A549 (cell line): ENCODE data around the gene PRUNE2. TPM values are rescaled to one million over a fixed set of nuclear protein-coding genes. Genes with fewer than 3 reads are reported as not detected.

Experiments used
- ATAC-seq, 2 experiments: fragments of 200-7000 bp in 1 of 2; fragments of >200 bp in 1 of 2; cut with Nextera tagmentation in 1 of 2; cut with Tn5 transposase in 1 of 2; 3 replicates each; pipeline versions ENCODE4 v1.8.0 to v1.9.1; 2018 to 2020; ENCODE audit warnings: mild to moderate bottlenecking in 1 of 2, moderate library complexity in 1 of 2
- CTCF ChIA-PET: fragments of 300-600 bp; sonication (Branson Sonifier 250); formaldehyde crosslinking; extraction: SDS; loops from one replicate; lab custom pipeline; 2021; ENCODE audit warnings: antibody characterized with exemption, inconsistent platforms; lab: Yijun Ruan, JAX
- POLR2A ChIA-PET: fragments of 350-600 bp; formaldehyde crosslinking; extraction: SDS; loops from one replicate; lab custom pipeline; 2021; ENCODE audit warnings: antibody characterized with exemption, inconsistent platforms; lab: Yijun Ruan, JAX
- DNase-seq, 2 experiments: peaks; one replicate each; pipeline versions ENCODE4 v3.0.0 to v3.0.0-alpha.2; 2011 to 2016; ENCODE audit warnings: low read depth in 1 of 2, low spot score in 1 of 2
- FAIRE-seq: peaks from 2 replicates; lab custom pipeline; 2011; peaks lifted over from hg19 to GRCh38; lab: Jason Lieb, UNC
- H3K27ac ChIP-seq, 2 experiments: fragments of >200 bp; sonication (Bioruptor Twin); formaldehyde crosslinking; 3 replicates each; pipeline ENCODE4 v1.5.1; 2016 to 2017
- H3K4me1 ChIP-seq: fragments of >200 bp; sonication (Bioruptor Twin); formaldehyde crosslinking; 3 replicates; pipeline ENCODE4 v1.6.1; 2016
- H3K4me2 ChIP-seq: fragments of >200 bp; sonication (Bioruptor Twin); formaldehyde crosslinking; 3 replicates; pipeline ENCODE4 v1.6.1; 2016
- H3K4me3 ChIP-seq: fragments of >200 bp; sonication (Bioruptor Twin); formaldehyde crosslinking; 3 replicates; pipeline ENCODE4 v1.5.1; 2016
- H3K9me3 ChIP-seq: fragments of >200 bp; sonication (Bioruptor Twin); formaldehyde crosslinking; 3 replicates; pipeline ENCODE4 v1.6.1; 2016
- BHLHE40 ChIP-seq: IDR thresholded peaks from 2 replicates; pipeline ENCODE4 v1.6.1; 2012; ENCODE audit warnings: low read depth, low read length, inconsistent platforms
- CBX2 ChIP-seq: fragments of 200-600 bp; sonication (generic); IDR thresholded peaks from 2 replicates; pipeline ENCODE4 v1.6.1; 2016; ENCODE audit warnings: low read depth, mild to moderate bottlenecking, borderline replicate concordance
- CBX8 ChIP-seq: fragments of 200-600 bp; sonication (generic); IDR thresholded peaks from 2 replicates; pipeline ENCODE4 v1.6.1; 2016
- CHD4 ChIP-seq: fragments of 200-600 bp; sonication (generic); IDR thresholded peaks from 2 replicates; pipeline ENCODE4 v1.6.1; 2016; ENCODE audit warnings: antibody characterized with exemption, mild to moderate bottlenecking, borderline replicate concordance
- EHF ChIP-seq: fragments of 250-450 bp; sonication (Bioruptor Pico); IDR thresholded peaks from 2 replicates; pipeline ENCODE4 v1.5.0; 2020; ENCODE audit warnings: mild to moderate bottlenecking
- EP300 ChIP-seq, 2 experiments: fragments of >200 bp; sonication (Bioruptor Twin); formaldehyde crosslinking; IDR thresholded peaks; 2 replicates in 1 of 2; 3 replicates in 1 of 2; pipeline ENCODE4 v1.6.1; 2016 to 2017
- FOSL2 ChIP-seq, 2 experiments: fragments of 450-650 bp in 1 of 2; fragments of >200 bp in 1 of 2; sonication (Bioruptor Twin) in 1 of 2; formaldehyde crosslinking; IDR thresholded peaks; 2 replicates each; pipeline versions ENCODE4 v1.5.0 to v1.6.1; 2016 to 2020; ENCODE audit warnings: mild to moderate bottlenecking in 1 of 2, moderate library complexity in 1 of 2
- FOXS1 ChIP-seq: fragments of 250-450 bp; sonication (Bioruptor Pico); IDR thresholded peaks from 2 replicates; pipeline ENCODE4 v1.5.0; 2020; ENCODE audit warnings: mild to moderate bottlenecking, moderate library complexity
- HDAC2 ChIP-seq: fragments of 200-600 bp; sonication (generic); IDR thresholded peaks from 2 replicates; pipeline ENCODE4 v1.6.1; 2016
- HOXB13 ChIP-seq: fragments of 250-450 bp; sonication (Bioruptor Pico); IDR thresholded peaks from 2 replicates; pipeline ENCODE4 v1.5.0; 2020; ENCODE audit warnings: low read depth, mild to moderate bottlenecking, moderate library complexity
- JUNB ChIP-seq: fragments of >200 bp; sonication (Bioruptor Twin); formaldehyde crosslinking; IDR thresholded peaks from 2 replicates; pipeline ENCODE4 v1.6.1; 2016
- KDM1A ChIP-seq: fragments of 200-600 bp; sonication (generic); IDR thresholded peaks from 2 replicates; pipeline ENCODE4 v1.6.1; 2016; ENCODE audit warnings: low read depth, mild to moderate bottlenecking
- MAFK ChIP-seq: fragments of 450-650 bp; IDR thresholded peaks from 2 replicates; pipeline ENCODE4 v1.6.1; 2014; ENCODE audit not compliant: partially characterized antibody
- MAZ ChIP-seq: fragments of 150-350 bp; IDR thresholded peaks from 2 replicates; pipeline ENCODE4 v1.6.1; 2014; ENCODE audit warnings: antibody characterized with exemption, low read depth, low read length, borderline replicate concordance
- NFE2L2 ChIP-seq: fragments of 150-350 bp; conservative IDR thresholded peaks from 2 replicates; pipeline ENCODE4 v1.6.1; 2014; ENCODE audit warnings: low read length
- NPAS2 ChIP-seq: fragments of 250-450 bp; sonication (Bioruptor Pico); IDR thresholded peaks from 2 replicates; pipeline ENCODE4 v1.8.0; 2022; ENCODE audit warnings: mild to moderate bottlenecking, moderate library complexity, borderline replicate concordance
- POLR2A ChIP-seq: IDR thresholded peaks from 2 replicates; pipeline ENCODE4 v1.6.1; 2012; ENCODE audit warnings: mild to moderate bottlenecking, low read length
- POLR2AphosphoS2 ChIP-seq: conservative IDR thresholded peaks from 2 replicates; pipeline ENCODE4 v1.6.1; 2012; ENCODE audit warnings: low read length, improper control_type of control experiment, inconsistent platforms
- RAD21 ChIP-seq, 2 experiments: fragments of >200 bp in 1 of 2; sonication (Bioruptor Twin) in 1 of 2; formaldehyde crosslinking in 1 of 2; IDR thresholded peaks in 1 of 2; conservative IDR thresholded peaks in 1 of 2; 2 replicates in 1 of 2; 3 replicates in 1 of 2; pipeline ENCODE4 v1.6.1; 2012 to 2018; ENCODE audit warnings: inconsistent platforms in 1 of 2
- RFX5 ChIP-seq: fragments of 450-650 bp; IDR thresholded peaks from 2 replicates; pipeline ENCODE4 v1.7.1; 2014; ENCODE audit warnings: antibody characterized with exemption, mild to moderate bottlenecking, moderate library complexity
- RNF2 ChIP-seq: fragments of 200-600 bp; sonication (generic); IDR thresholded peaks from 2 replicates; pipeline ENCODE4 v1.6.1; 2016; ENCODE audit warnings: low read depth, mild to moderate bottlenecking, antibody characterized with exemption, moderate library complexity, borderline replicate concordance
- SMC3 ChIP-seq: fragments of >200 bp; sonication (Bioruptor Twin); formaldehyde crosslinking; IDR thresholded peaks from 3 replicates; pipeline ENCODE4 v1.6.1; 2018; ENCODE audit warnings: inconsistent platforms
- ZC3H11A ChIP-seq: fragments of 450-650 bp; IDR thresholded peaks from 2 replicates; pipeline ENCODE4 v1.6.1; 2014; ENCODE audit warnings: antibody characterized with exemption, mild to moderate bottlenecking
- ZFP36 ChIP-seq: fragments of 450-650 bp; IDR thresholded peaks from 2 replicates; pipeline ENCODE4 v1.6.1; 2014; ENCODE audit warnings: borderline replicate concordance; ENCODE audit not compliant: partially characterized antibody
- WGBS: methylation state at CpG from one replicate; pipeline ENCODE4 v1.1.6; 2017; ENCODE audit errors: missing lambda C conversion rate; 5-methylcytosine and 5-hydroxymethylcytosine counted together
- polyA plus RNA-seq, 4 experiments: library from polyadenylated mRNA; depleted of rRNA in 3 of 4; stranded (reverse); fragments of >200 nt; fragmentation: RNase III in 1 of 4; extraction: RNeasy Plus Mini Kit Qiagen cat#74134 plus additional on column Dnase treatment in 1 of 4; gene quantifications; 2 replicates in 3 of 4; 3 replicates in 1 of 4; pipeline ENCODE4 v1.2.3, GENCODE V29; 2011 to 2017
- TF ChIP-seq, protein P1 (sequence below): fragments of >200 bp; sonication (Bioruptor Twin); formaldehyde crosslinking; IDR thresholded peaks from 3 replicates; pipeline ENCODE4 v1.6.1; 2016
- TF ChIP-seq, protein P2 (sequence below): IDR thresholded peaks from 2 replicates; pipeline ENCODE4 v1.6.1; 2012; ENCODE audit warnings: low read depth, borderline replicate concordance
- TF ChIP-seq, protein P3 (sequence below): fragments of 250-450 bp; sonication (Bioruptor Pico); IDR thresholded peaks from 2 replicates; pipeline ENCODE4 v1.5.0; 2020; ENCODE audit warnings: low read depth, mild to moderate bottlenecking, moderate library complexity

The PRUNE2 gene
- polyA plus RNA-seq, 2 of the 4 experiments (the other 2 are of a cell fraction), result 0.04 TPM; not detected in 1

DNA sequence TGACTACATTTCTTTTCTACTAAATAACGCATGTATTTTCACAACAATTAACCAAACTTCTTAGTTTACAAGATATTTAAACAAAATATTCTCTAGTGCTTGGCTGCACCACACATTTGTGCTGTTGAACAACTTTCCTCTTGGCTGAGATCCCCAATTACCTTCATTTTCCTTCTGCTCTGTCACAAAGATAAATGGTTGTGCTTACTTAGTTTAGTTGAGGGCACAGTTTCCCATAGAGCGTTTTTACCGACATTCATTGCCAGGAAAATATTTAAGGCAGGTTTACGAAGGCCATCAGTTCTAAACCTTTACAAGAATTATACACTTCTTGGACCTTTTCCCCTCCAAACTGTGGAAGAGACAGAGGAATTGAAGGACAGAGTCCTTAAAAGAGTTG lies 60.7 kb downstream of the PRUNE2 start (continued):
- no peak for TF ChIP-seq NPAS2 (CRISPR knock-in tag)
- TF ChIP-seq MAZ, result no peak
- TF ChIP-seq RNF2, result no peak
- no peak for TF ChIP-seq ZC3H11A
- TF ChIP-seq SMC3, result no peak
- no peak for TF ChIP-seq BHLHE40
- TF ChIP-seq EHF, result no peak
- TF ChIP-seq POLR2A, result no peak

DNA sequence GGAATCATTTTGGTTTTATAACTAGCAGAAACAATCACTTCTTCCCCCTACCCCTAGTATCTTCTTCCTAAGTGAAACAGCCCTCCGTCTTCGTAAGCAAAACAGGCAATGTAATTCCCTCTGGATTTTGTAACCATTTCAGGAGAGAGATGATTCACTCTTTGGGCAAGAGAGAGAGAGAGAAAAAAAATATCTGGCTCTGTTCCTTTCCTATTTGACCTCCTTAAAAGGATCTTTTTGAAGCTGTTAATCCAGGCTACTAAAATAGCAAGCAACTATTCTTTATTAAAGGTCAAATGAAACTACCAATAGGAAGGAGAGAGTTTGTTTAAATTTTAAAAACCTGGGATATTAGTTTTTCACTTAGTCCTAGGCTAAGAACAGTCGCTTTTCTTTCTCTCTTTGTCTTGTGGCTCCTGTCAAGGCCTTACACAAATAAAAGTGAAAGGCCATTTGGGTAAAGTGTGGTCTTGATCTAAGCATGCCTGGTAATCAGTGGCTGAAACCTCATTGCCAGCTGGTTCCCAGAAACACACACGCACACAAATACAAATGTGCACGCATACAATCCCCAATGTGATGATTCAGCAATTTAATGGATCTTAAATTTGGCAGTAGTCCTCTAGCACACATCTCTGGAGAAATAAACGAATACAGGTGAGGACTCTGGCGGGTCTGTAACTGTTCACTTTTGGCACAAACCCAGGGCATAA lies 70.2 kb downstream of the PRUNE2 start:
- peak; percentile 45; the same call in 1 of the 2 replicates for TF ChIP-seq FOSL2 (IDR thresholded peaks at IDR 0.05)
- 0 out of 2 replicates have a peak, but pooled peaks have one; percentile 22 for TF ChIP-seq FOSL2 (CRISPR knock-in tag; IDR thresholded peaks at IDR 0.05)
- TF ChIP-seq, protein P1, sequence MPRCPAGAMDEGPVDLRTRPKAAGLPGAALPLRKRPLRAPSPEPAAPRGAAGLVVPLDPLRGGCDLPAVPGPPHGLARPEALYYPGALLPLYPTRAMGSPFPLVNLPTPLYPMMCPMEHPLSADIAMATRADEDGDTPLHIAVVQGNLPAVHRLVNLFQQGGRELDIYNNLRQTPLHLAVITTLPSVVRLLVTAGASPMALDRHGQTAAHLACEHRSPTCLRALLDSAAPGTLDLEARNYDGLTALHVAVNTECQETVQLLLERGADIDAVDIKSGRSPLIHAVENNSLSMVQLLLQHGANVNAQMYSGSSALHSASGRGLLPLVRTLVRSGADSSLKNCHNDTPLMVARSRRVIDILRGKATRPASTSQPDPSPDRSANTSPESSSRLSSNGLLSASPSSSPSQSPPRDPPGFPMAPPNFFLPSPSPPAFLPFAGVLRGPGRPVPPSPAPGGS, result no peak
- TF ChIP-seq JUNB, result 0 out of 2 replicates have a peak, but pooled peaks have one; percentile 28
- no peak for TF ChIP-seq SMC3
- peak; percentile 99 for TF ChIP-seq MAFK
- POLR2A ChIA-PET, result no interaction called here
- CTCF ChIA-PET, result interaction anchor here (0.6 to 1.2 kb wide), 2 partner anchors 9 to 327 kb away, joined by 3 read pairs; no protein-coding TSS in a partner anchor
- Histone ChIP-seq H3K9me3 (no peaks in the 10 kb centered on the region; the same call in 1 of the 3 replicates), H3K4me2 (peak overlapping the region; percentile 32), H3K27ac (peak overlapping the region in 1 of 2 experiments; percentile 30; a peak in 3 of 6 replicates), H3K4me1 (peaks cover 16% of the 10 kb centered on the region; the same call in 2 of the 3 replicates), H3K4me3 (no peak overlapping the region)
- peak in 1 of 2 experiments; percentile 6 for DNase-seq
- FAIRE-seq, result no peak
- 58% methylated on average over 7 of the region's 7 CpGs for WGBS
- peak; percentile 61 to 74; a peak in 5 of 6 replicates for ATAC-seq

DNA sequence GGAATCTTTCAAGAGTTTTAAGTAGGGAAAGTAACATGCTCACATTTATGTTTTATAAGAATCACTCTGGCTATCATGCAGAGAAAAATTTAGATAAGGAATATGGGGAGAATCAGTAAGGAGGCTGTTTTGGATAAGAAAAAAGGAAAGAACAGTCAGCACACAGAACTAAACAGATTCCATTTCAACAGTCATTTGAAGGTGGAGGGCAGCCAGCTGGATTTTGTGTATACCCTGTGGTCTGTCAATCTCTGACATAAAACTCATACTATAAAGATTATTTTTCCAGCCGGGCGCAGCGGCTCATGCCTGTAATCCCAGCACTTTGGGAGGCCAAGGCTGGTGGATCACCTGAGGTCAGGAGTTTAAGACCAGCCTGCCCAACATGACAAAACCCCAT lies 77.5 kb downstream of the PRUNE2 start:
- Histone ChIP-seq H3K4me3 (no peak overlapping the region), H3K9me3 (peaks cover 9% of the 10 kb centered on the region; the same call in 2 of the 3 replicates), H3K4me1 (no peaks in the 10 kb centered on the region), H3K4me2 (no peak overlapping the region), H3K27ac (no peak overlapping the region)
- ChIA-PET CTCF (interaction anchor here (1.9 kb wide), 1 partner anchor 159 kb away, joined by 7 read pairs; no protein-coding TSS in a partner anchor), POLR2A (no interaction called here)
- TF ChIP-seq SMC3 (no peak), POLR2AphosphoS2 (no peak), HOXB13 (CRISPR knock-in tag) (no peak), BHLHE40 (no peak), CBX8 (no peak), POLR2A (no peak), FOXS1 (CRISPR knock-in tag) (no peak), KDM1A (no peak), CHD4 (no peak), ZFP36 (no peak), MAFK (no peak), RFX5 (no peak), RAD21 (conservative IDR thresholded peaks at IDR 0.05 in 1 of 2, IDR thresholded peaks at IDR 0.05 in 1 of 2) (no peak), NFE2L2 (no peak), CBX2 (no peak), HDAC2 (no peak), JUNB (no peak), EP300 (IDR thresholded peaks at IDR 0.05) (no peak)
- TF ChIP-seq, protein P2, sequence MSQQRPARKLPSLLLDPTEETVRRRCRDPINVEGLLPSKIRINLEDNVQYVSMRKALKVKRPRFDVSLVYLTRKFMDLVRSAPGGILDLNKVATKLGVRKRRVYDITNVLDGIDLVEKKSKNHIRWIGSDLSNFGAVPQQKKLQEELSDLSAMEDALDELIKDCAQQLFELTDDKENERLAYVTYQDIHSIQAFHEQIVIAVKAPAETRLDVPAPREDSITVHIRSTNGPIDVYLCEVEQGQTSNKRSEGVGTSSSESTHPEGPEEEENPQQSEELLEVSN, result no peak
- TF ChIP-seq, protein P3, sequence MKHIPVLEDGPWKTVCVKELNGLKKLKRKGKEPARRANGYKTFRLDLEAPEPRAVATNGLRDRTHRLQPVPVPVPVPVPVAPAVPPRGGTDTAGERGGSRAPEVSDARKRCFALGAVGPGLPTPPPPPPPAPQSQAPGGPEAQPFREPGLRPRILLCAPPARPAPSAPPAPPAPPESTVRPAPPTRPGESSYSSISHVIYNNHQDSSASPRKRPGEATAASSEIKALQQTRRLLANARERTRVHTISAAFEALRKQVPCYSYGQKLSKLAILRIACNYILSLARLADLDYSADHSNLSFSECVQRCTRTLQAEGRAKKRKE (CRISPR knock-in tag), result no peak
- no peak for FAIRE-seq
- ATAC-seq, result no peak
- no peak for DNase-seq
- WGBS, result 62% methylated on average over 3 of the region's 3 CpGs
